Panc1 (cell line): Measurements from ENCODE around the gene KIF2B.

ENCODE experiments used
- CTCF ChIP-seq: fragments of 450-650 bp; IDR thresholded peaks from 2 replicates; pipeline ENCODE4 v1.5.1; 2017; ENCODE audit warnings: mild to moderate bottlenecking
- POLR2AphosphoS5 ChIP-seq: IDR thresholded peaks from 2 replicates; pipeline ENCODE4 v1.6.1; 2012; ENCODE audit warnings: mild to moderate bottlenecking, low read depth, low read length, moderate library complexity
- REST ChIP-seq, 2 experiments: IDR thresholded peaks; 2 replicates each; pipeline ENCODE4 v1.6.1; 2011 to 2012; ENCODE audit warnings: low read depth in 2 of 2, control low read depth in 1 of 2, low read length in 1 of 2, mild to moderate bottlenecking in 1 of 2, moderate library complexity in 1 of 2; ENCODE audit not compliant: insufficient read depth in 1 of 2
- SIN3A ChIP-seq: IDR thresholded peaks from 2 replicates; pipeline ENCODE4 v1.6.1; 2012; ENCODE audit warnings: low read depth, mild to moderate bottlenecking, low read length, moderate library complexity, borderline replicate concordance; ENCODE audit not compliant: insufficient read depth
- TCF7L2 ChIP-seq: IDR thresholded peaks from 2 replicates; pipeline ENCODE4 v1.6.1; 2011; ENCODE audit warnings: mild to moderate bottlenecking, low read depth, low read length, inconsistent platforms

DNA sequence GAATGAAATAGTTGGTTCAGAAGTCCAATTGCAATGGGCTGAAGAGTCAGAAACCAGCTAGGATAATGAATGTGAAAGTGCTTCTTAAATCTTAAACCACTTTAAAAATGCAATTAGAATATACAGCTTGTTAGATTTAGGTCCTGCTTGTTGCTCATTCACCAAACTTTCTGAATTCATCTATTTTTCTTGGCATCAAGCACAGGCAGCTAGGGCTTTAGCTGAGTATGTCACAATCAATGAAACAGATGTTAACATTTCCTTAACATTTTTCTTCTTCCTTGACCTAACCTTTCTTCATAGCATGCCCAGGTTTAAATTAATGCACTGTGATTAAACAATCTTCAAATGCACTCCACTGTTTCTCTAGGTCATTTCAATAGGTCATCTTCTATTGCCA lies 14.4 kb downstream of the KIF2B start:
- TF ChIP-seq POLR2AphosphoS5 (no peak), CTCF (no peak), SIN3A (no peak), REST (IDR thresholded peaks at IDR 0.05; ENCODE audit: insufficient read depth in 1 of 2, low read depth in 2 of 2, low read length in 1 of 2) (no peak), TCF7L2 (no peak)
